IMR-90 (cell line): Measurements from ENCODE around the gene WDR90. TPM values are rescaled to one million over a fixed set of nuclear protein-coding genes. Genes with fewer than 3 reads are reported as not detected.

Source experiments
- ATAC-seq: fragments of 200-7000 bp; cut with Tn5 transposase; 2 replicates; pipeline ENCODE4 v1.9.1; 2020; ENCODE audit warnings: low read depth, mild to moderate bottlenecking, moderate library complexity
- BruUV-seq: library from RNA; stranded (reverse); fragments of 400-500 nt; replicated peaks from 2 replicates; lab custom pipeline; 2021; lab: Mats Ljungman, UMichigan
- CTCF ChIA-PET: fragments of 300-600 bp; formaldehyde crosslinking; extraction: SDS; loops from one replicate; lab custom pipeline; 2021; ENCODE audit warnings: antibody characterized with exemption; lab: Yijun Ruan, JAX
- POLR2A ChIA-PET: fragments of 300-600 bp; sonication (Branson Sonifier 250); formaldehyde crosslinking; loops from one replicate; lab custom pipeline; 2022; ENCODE audit warnings: antibody characterized with exemption; ENCODE audit not compliant: unreplicated experiment; lab: Charles Lee
- DNase-seq: peaks from one replicate; pipeline ENCODE4 v3.0.0; 2013
- H2AFZ ChIP-seq: replicated peaks from 2 replicates; pipeline ENCODE3; 2013; ENCODE audit warnings: low read length, mild to moderate bottlenecking; ENCODE audit not compliant: poor library complexity
- H2AK5ac ChIP-seq: 2 replicates; pipeline ENCODE4 v1.6.1; 2013; ENCODE audit warnings: low read depth, low read length, inconsistent platforms
- H2AK9ac ChIP-seq: replicated peaks from 2 replicates; pipeline ENCODE3; 2013; ENCODE audit warnings: mild to moderate bottlenecking, low read depth, low read length, moderate library complexity; ENCODE audit not compliant: poor library complexity
- H2BK120ac ChIP-seq: 2 replicates; pipeline ENCODE4 v1.6.1; 2013; ENCODE audit warnings: low read depth, low read length, inconsistent platforms
- H2BK15ac ChIP-seq: 3 replicates; pipeline ENCODE4 v1.6.1; 2013; ENCODE audit warnings: low read depth, low read length, inconsistent platforms
- H2BK20ac ChIP-seq: 2 replicates; pipeline ENCODE4 v1.6.1; 2013; ENCODE audit warnings: low read depth, mild to moderate bottlenecking, inconsistent platforms, low read length, moderate library complexity
- H2BK5ac ChIP-seq: 2 replicates; pipeline ENCODE4 v1.6.1; 2013; ENCODE audit warnings: mild to moderate bottlenecking, low read depth, low read length, inconsistent platforms; ENCODE audit not compliant: poor library complexity, severe bottlenecking
- H3K14ac ChIP-seq: replicated peaks from 2 replicates; pipeline ENCODE4 v1.6.1; 2013; ENCODE audit warnings: low read depth, low read length, inconsistent platforms
- H3K18ac ChIP-seq: 2 replicates; pipeline ENCODE4 v1.6.1; 2013; ENCODE audit warnings: low read depth, low read length, control low read depth
- H3K23ac ChIP-seq: 2 replicates; pipeline ENCODE4 v1.6.1; 2013; ENCODE audit warnings: low read depth, low read length, inconsistent platforms
- H3K27ac ChIP-seq: 2 replicates; pipeline ENCODE4 v1.5.1; 2013; ENCODE audit warnings: mild to moderate bottlenecking, control low read depth, low read length; ENCODE audit not compliant: insufficient read depth
- H3K27me3 ChIP-seq: 2 replicates; pipeline ENCODE4 v1.6.1; 2013; ENCODE audit warnings: low read length; ENCODE audit not compliant: control insufficient read depth, insufficient read depth
- H3K36me3 ChIP-seq: 2 replicates; pipeline ENCODE4 v1.6.1; 2013; ENCODE audit warnings: low read length, mixed read lengths; ENCODE audit not compliant: control insufficient read depth, insufficient read depth
- H3K4ac ChIP-seq: 2 replicates; pipeline ENCODE4 v1.6.1; 2013; ENCODE audit warnings: low read depth, low read length, inconsistent platforms
- H3K4me1 ChIP-seq: 2 replicates; pipeline ENCODE4 v1.6.1; 2013; ENCODE audit warnings: low read length, mixed read lengths; ENCODE audit not compliant: control insufficient read depth, insufficient read depth
- H3K4me2 ChIP-seq: 2 replicates; pipeline ENCODE4 v1.6.1; 2013; ENCODE audit warnings: low read depth, mild to moderate bottlenecking, control low read depth, low read length, moderate library complexity
- H3K4me3 ChIP-seq: 2 replicates; pipeline ENCODE4 v1.5.1; 2013; ENCODE audit warnings: low read depth, mild to moderate bottlenecking, control low read depth, low read length, moderate library complexity; ENCODE audit not compliant: insufficient read depth
- H3K56ac ChIP-seq: 2 replicates; pipeline ENCODE4 v1.6.1; 2013; ENCODE audit warnings: low read length, inconsistent platforms; ENCODE audit not compliant: insufficient read depth; ENCODE audit errors: extremely low read depth
- H3K79me1 ChIP-seq, 2 experiments: 2 replicates each; pipeline ENCODE4 v1.6.1; 2013; ENCODE audit warnings: low read length in 2 of 2, inconsistent platforms in 1 of 2, low read depth in 1 of 2
- H3K9ac ChIP-seq: 2 replicates; pipeline ENCODE4 v1.6.1; 2013; ENCODE audit warnings: low read depth, low read length, control low read depth
- H3K9me1 ChIP-seq: 2 replicates; pipeline ENCODE4 v1.6.1; 2013; ENCODE audit warnings: low read length, inconsistent platforms; ENCODE audit not compliant: insufficient read depth
- H3K9me3 ChIP-seq: 2 replicates; pipeline ENCODE4 v1.6.1; 2013; ENCODE audit warnings: low read length; ENCODE audit not compliant: control insufficient read depth, insufficient read depth
- H4K20me1 ChIP-seq: 2 replicates; pipeline ENCODE4 v1.6.1; 2013; ENCODE audit warnings: low read length, inconsistent platforms; ENCODE audit not compliant: insufficient read depth
- H4K5ac ChIP-seq: 2 replicates; pipeline ENCODE4 v1.6.1; 2013; ENCODE audit warnings: mild to moderate bottlenecking, low read depth, low read length, control low read depth
- H4K8ac ChIP-seq, 2 experiments: 2 replicates each; pipeline ENCODE4 v1.6.1; 2013; ENCODE audit warnings: low read depth in 2 of 2, low read length in 2 of 2, control low read depth in 1 of 2, inconsistent platforms in 1 of 2
- H4K91ac ChIP-seq: 2 replicates; pipeline ENCODE4 v1.6.1; 2013; ENCODE audit warnings: low read depth, low read length, inconsistent platforms; ENCODE audit not compliant: insufficient read depth
- WGBS, 2 experiments: methylation state at CpG; one replicate each; pipeline versions ENCODE4 v1.1.5 to v1.1.7; 2013; ENCODE audit warnings: missing lambda C conversion rate in 2 of 2; ENCODE audit not compliant: insufficient read length in 1 of 2; ENCODE audit errors: extremely low coverage in 2 of 2; 5-methylcytosine and 5-hydroxymethylcytosine counted together
- dilution Hi-C: fragments of 300-500 bp; cut with HindIII; formaldehyde crosslinking; loops from one replicate; pipeline ENCODE4 v1.14.3; 2018; ENCODE audit warnings: low sequenced_read_pairs; ENCODE audit not compliant: unreplicated experiment
- in situ Hi-C: fragments of 300-500 bp; cut with MboI; formaldehyde crosslinking; loops from 3 replicates; pipeline ENCODE4 v1.14.3; 2019; ENCODE audit warnings: low sequenced_read_pairs, inconsistent platforms, mixed read lengths
- intact Hi-C: fragments of 100-400 bp; cut with micrococcal nuclease; formaldehyde crosslinking; loops from 2 replicates; pipeline ENCODE4 v1.10.0; 2022
- polyA plus RNA-seq, 3 experiments: library from polyadenylated mRNA; depleted of rRNA; stranded (reverse); fragments of >200 nt; gene quantifications; 2 replicates each; pipeline ENCODE4 v1.2.3, GENCODE V29; 2012; ENCODE audit warnings: low replicate concordance in 1 of 3
- total RNA-seq: library from RNA; depleted of rRNA; stranded (reverse); fragments of >200 nt; gene quantifications from 2 replicates; pipeline ENCODE4 v1.2.3, GENCODE V29; 2012
- TF ChIP-seq, protein P1 (sequence below): fragments of 150-350 bp; IDR thresholded peaks from 2 replicates; pipeline ENCODE4 v1.6.1; 2016; ENCODE audit warnings: low read depth, mild to moderate bottlenecking, low read length, moderate library complexity, borderline replicate concordance

Gene WDR90
- total and polyA plus RNA-seq, 2 of the 4 experiments (the other 2 are of a cell fraction), result 1.4 to 18.7 TPM

- H3K27ac ChIP-seq, result no peak overlapping the region
- peaks cover 0 to 37% of the 10 kb centered on the region in 2 experiments; a peak in 1 of 4 replicates for H3K79me1 ChIP-seq
- TF ChIP-seq, protein P1, sequence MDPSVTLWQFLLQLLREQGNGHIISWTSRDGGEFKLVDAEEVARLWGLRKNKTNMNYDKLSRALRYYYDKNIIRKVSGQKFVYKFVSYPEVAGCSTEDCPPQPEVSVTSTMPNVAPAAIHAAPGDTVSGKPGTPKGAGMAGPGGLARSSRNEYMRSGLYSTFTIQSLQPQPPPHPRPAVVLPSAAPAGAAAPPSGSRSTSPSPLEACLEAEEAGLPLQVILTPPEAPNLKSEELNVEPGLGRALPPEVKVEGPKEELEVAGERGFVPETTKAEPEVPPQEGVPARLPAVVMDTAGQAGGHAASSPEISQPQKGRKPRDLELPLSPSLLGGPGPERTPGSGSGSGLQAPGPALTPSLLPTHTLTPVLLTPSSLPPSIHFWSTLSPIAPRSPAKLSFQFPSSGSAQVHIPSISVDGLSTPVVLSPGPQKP, result no peak
- CTCF ChIA-PET, result no interaction called here
- no peaks in the 10 kb centered on the region for H3K27me3 ChIP-seq
- no peak overlapping the region for H4K8ac ChIP-seq
- no peak overlapping the region for H3K4me2 ChIP-seq
- no TSS peak for BruUV-seq
- no peak overlapping the region for H2BK120ac ChIP-seq
- H4K91ac ChIP-seq, result no peak overlapping the region
- no peak for ATAC-seq
- H2BK15ac ChIP-seq, result no peak overlapping the region
- no peak overlapping the region for H3K14ac ChIP-seq
- H2AFZ ChIP-seq, result no peak overlapping the region
- no peak overlapping the region for H3K18ac ChIP-seq
- intact Hi-C loops (no loop called here), in situ Hi-C loops (no loop called here), dilution Hi-C loops (no loop called here)
- peaks cover 14% of the 10 kb centered on the region for H3K4me1 ChIP-seq
- peaks cover 47% of the 10 kb centered on the region for H3K36me3 ChIP-seq
- no peak overlapping the region for H2BK5ac ChIP-seq
- no peak overlapping the region for H2AK5ac ChIP-seq
- no peak overlapping the region for H3K56ac ChIP-seq
- H2BK20ac ChIP-seq, result no peak overlapping the region
- peaks cover 27% of the 10 kb centered on the region for H4K20me1 ChIP-seq
- no peak for DNase-seq
- POLR2A ChIA-PET, result no interaction called here
- H2AK9ac ChIP-seq, result no peak overlapping the region
- H3K9me1 ChIP-seq, result no peaks in the 10 kb centered on the region; the same call in 1 of the 2 replicates
- H3K4me3 ChIP-seq, result no peak overlapping the region
- WGBS, 2 experiments, result 98% methylated on average over 11 of the region's 21 CpGs; no CpG with 5 or more reads in 1 of the 2 experiments
- H4K5ac ChIP-seq, result no peak overlapping the region
- H3K4ac ChIP-seq, result no peak overlapping the region
- no peaks in the 10 kb centered on the region for H3K9me3 ChIP-seq
- no peak overlapping the region for H3K23ac ChIP-seq
- no peak overlapping the region for H3K9ac ChIP-seq
Observed at GRCh38 chr16:672851-673250, 23.7 kb downstream of the WDR90 start.
